Measurements from ENCODE around the gene ARPC5L. TPM values are rescaled to one million over a fixed set of nuclear protein-coding genes. Genes with fewer than 3 reads are reported as not detected.

The ARPC5L gene
- total and polyA plus RNA-seq, 2 of the 13 experiments (the other 11 are each of a cell fraction or from before 2014, with no cell fraction given): 29.9 to 33.8 TPM

- TF ChIP-seq NCOA5 (CRISPR knock-in tag; IDR thresholded peaks at IDR 0.05) (no peak), AKAP8 (CRISPR knock-in tag; IDR thresholded peaks at IDR 0.05) (peak; percentile 73), PRPF4 (IDR thresholded peaks at IDR 0.05; ENCODE audit: low read depth, low read length, poor library complexity, severe bottlenecking) (no peak), SCMH1 (CRISPR knock-in tag; IDR thresholded peaks at IDR 0.05; ENCODE audit: borderline replicate concordance) (no peak), PRDM4 (CRISPR knock-in tag; IDR thresholded peaks at IDR 0.05; ENCODE audit: borderline replicate concordance) (no peak), ZC3H4 (CRISPR knock-in tag; IDR thresholded peaks at IDR 0.05; ENCODE audit: borderline replicate concordance) (no peak), PHB2 (IDR thresholded peaks at IDR 0.05; ENCODE audit: partially characterized antibody) (no peak), FIP1L1 (IDR thresholded peaks at IDR 0.05; ENCODE audit: borderline replicate concordance, insufficient read depth, low read depth, low read length) (no peak), ZFP37 (CRISPR knock-in tag; IDR thresholded peaks at IDR 0.05; ENCODE audit: borderline replicate concordance) (no peak), SIN3A (IDR thresholded peaks at IDR 0.05; ENCODE audit: borderline replicate concordance, low read depth, low read length) (no peak), ZNF567 (CRISPR knock-in tag; IDR thresholded peaks at IDR 0.05; ENCODE audit: borderline replicate concordance) (no peak), ZMAT3 (CRISPR knock-in tag; conservative IDR thresholded peaks at IDR 0.05) (no peak), ZNF225 (CRISPR knock-in tag; IDR thresholded peaks at IDR 0.05) (no peak), HIVEP1 (CRISPR knock-in tag; IDR thresholded peaks at IDR 0.05) (no peak), MBD4 (IDR thresholded peaks at IDR 0.05; ENCODE audit: borderline replicate concordance, low read length) (no peak), SOX6 (IDR thresholded peaks at IDR 0.05) (no peak), SOX6 (CRISPR knock-in tag; IDR thresholded peaks at IDR 0.05) (no peak; the same call in 1 of the 2 replicates), TCF12 (IDR thresholded peaks at IDR 0.05) (no peak), TCF12 (CRISPR knock-in tag; IDR thresholded peaks at IDR 0.05) (no peak), FOXP1 (IDR thresholded peaks at IDR 0.05) (no peak), FOXP1 (CRISPR knock-in tag; IDR thresholded peaks at IDR 0.05) (no peak)
- TF ChIP-seq, protein P1, sequence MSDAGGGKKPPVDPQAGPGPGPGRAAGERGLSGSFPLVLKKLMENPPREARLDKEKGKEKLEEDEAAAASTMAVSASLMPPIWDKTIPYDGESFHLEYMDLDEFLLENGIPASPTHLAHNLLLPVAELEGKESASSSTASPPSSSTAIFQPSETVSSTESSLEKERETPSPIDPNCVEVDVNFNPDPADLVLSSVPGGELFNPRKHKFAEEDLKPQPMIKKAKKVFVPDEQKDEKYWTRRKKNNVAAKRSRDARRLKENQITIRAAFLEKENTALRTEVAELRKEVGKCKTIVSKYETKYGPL (CRISPR knock-in tag; IDR thresholded peaks at IDR 0.05): no peak
- TF ChIP-seq, protein P2, sequence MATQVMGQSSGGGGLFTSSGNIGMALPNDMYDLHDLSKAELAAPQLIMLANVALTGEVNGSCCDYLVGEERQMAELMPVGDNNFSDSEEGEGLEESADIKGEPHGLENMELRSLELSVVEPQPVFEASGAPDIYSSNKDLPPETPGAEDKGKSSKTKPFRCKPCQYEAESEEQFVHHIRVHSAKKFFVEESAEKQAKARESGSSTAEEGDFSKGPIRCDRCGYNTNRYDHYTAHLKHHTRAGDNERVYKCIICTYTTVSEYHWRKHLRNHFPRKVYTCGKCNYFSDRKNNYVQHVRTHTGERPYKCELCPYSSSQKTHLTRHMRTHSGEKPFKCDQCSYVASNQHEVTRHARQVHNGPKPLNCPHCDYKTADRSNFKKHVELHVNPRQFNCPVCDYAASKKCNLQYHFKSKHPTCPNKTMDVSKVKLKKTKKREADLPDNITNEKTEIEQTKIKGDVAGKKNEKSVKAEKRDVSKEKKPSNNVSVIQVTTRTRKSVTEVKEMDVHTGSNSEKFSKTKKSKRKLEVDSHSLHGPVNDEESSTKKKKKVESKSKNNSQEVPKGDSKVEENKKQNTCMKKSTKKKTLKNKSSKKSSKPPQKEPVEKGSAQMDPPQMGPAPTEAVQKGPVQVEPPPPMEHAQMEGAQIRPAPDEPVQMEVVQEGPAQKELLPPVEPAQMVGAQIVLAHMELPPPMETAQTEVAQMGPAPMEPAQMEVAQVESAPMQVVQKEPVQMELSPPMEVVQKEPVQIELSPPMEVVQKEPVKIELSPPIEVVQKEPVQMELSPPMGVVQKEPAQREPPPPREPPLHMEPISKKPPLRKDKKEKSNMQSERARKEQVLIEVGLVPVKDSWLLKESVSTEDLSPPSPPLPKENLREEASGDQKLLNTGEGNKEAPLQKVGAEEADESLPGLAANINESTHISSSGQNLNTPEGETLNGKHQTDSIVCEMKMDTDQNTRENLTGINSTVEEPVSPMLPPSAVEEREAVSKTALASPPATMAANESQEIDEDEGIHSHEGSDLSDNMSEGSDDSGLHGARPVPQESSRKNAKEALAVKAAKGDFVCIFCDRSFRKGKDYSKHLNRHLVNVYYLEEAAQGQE (IDR thresholded peaks at IDR 0.05; ENCODE audit: borderline replicate concordance in 1 of 2, low read depth in 1 of 2, low read length in 2 of 2): no peak
- TF ChIP-seq, protein P3, sequence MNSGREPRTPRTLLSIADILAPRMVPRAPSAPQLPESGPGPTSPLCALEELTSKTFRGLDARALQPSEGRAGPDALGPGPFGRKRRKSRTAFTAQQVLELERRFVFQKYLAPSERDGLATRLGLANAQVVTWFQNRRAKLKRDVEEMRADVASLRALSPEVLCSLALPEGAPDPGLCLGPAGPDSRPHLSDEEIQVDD (CRISPR knock-in tag; IDR thresholded peaks at IDR 0.05; ENCODE audit: borderline replicate concordance): no peak
Measured at GRCh38 chr9:124855944-124856765, 5.8 kb upstream of the ARPC5L start (continued).
